K562 (cell line): ENCODE results near the gene DUSP9. TPM values are rescaled to one million over a fixed set of nuclear protein-coding genes. Genes with fewer than 3 reads are reported as not detected.
"Not testable (repeated sequence)": the region's sequence is repeated elsewhere in the genome, so short reads cannot be mapped to it uniquely, and the experiment has no call there.

Experiments used
- ATAC-seq: fragments of 200-7000 bp; cut with Tn5 transposase; 3 replicates; pipeline ENCODE4 v1.9.1; 2020; ENCODE audit warnings: moderate library complexity
- BruUV-seq: library from RNA; stranded (reverse); fragments of 400-500 nt; replicated peaks from 2 replicates; lab custom pipeline; 2021; lab: Mats Ljungman, UMichigan
- CTCF ChIA-PET: fragments of 300-600 bp; formaldehyde crosslinking; extraction: SDS; loops from one replicate; lab custom pipeline; 2021; ENCODE audit warnings: low intra/inter-chr PET ratio; lab: Yijun Ruan, JAX
- POLR2A ChIA-PET: fragments of 300-600, 350-650 bp; sonication (Branson Sonifier 250); formaldehyde crosslinking; extraction: SDS; loops from one replicate; lab custom pipeline; 2021; ENCODE audit warnings: antibody characterized with exemption, inconsistent platforms; lab: Yijun Ruan, JAX
- DNase-seq, 4 experiments: peaks; one replicate each; pipeline versions ENCODE4 v3.0.0 to v3.0.0-alpha.2; 2011 to 2018; ENCODE audit warnings: low spot score in 3 of 4, mixed read lengths in 3 of 4; ENCODE audit errors: extremely low read depth in 1 of 4
- FAIRE-seq: peaks from 2 replicates; lab custom pipeline; 2011; peaks lifted over from hg19 to GRCh38; lab: Jason Lieb, UNC
- H2AFZ ChIP-seq: 2 replicates; pipeline ENCODE4 v1.6.0; 2011; ENCODE audit warnings: low read depth, low read length, control low read depth, inconsistent platforms
- H3K27ac ChIP-seq: fragments of 200-600 bp; 3 replicates; pipeline ENCODE4 v1.8.0; 2011; ENCODE audit warnings: low read depth, mild to moderate bottlenecking, control low read depth, inconsistent platforms, low read length, moderate library complexity, mixed read lengths; ENCODE audit errors: extremely low read depth
- H3K27me3 ChIP-seq, 2 experiments: fragments of 300-600 bp in 1 of 2; 2 replicates in 1 of 2; 3 replicates in 1 of 2; pipeline versions ENCODE4 v1.6.0 to v1.8.0; 2011; ENCODE audit warnings: inconsistent platforms in 2 of 2, low read length in 2 of 2, mild to moderate bottlenecking in 1 of 2, mixed read lengths in 1 of 2, moderate library complexity in 1 of 2; ENCODE audit not compliant: control insufficient read depth in 2 of 2, insufficient read depth in 2 of 2
- H3K36me3 ChIP-seq: fragments of 300-600 bp; 3 replicates; pipeline ENCODE4 v1.8.0; 2011; ENCODE audit warnings: mild to moderate bottlenecking, low read length, inconsistent platforms; ENCODE audit not compliant: control insufficient read depth, insufficient read depth
- H3K4me1 ChIP-seq, 2 experiments: fragments of 200-600 bp in 1 of 2; replicated peaks in 1 of 2; 2 replicates in 1 of 2; 3 replicates in 1 of 2; pipeline versions ENCODE4 v1.5.1 to v1.8.0; 2011; ENCODE audit warnings: inconsistent platforms in 2 of 2, low read length in 2 of 2, mild to moderate bottlenecking in 1 of 2, mixed read lengths in 1 of 2, moderate library complexity in 1 of 2; ENCODE audit not compliant: control insufficient read depth in 2 of 2, insufficient read depth in 2 of 2
- H3K4me2 ChIP-seq: 2 replicates; pipeline ENCODE4 v1.6.1; 2011; ENCODE audit warnings: low read length, control low read depth, inconsistent platforms, mixed read lengths; ENCODE audit not compliant: insufficient read depth
- H3K4me3 ChIP-seq: fragments of 200-600 bp; sonication (generic), shearing (Covaris generic); 2 replicates; pipeline ENCODE4 v1.5.1; 2016; ENCODE audit warnings: control low read depth, inconsistent platforms
- H3K79me2 ChIP-seq: fragments of 200-600 bp; 3 replicates; pipeline ENCODE4 v1.8.0; 2011; ENCODE audit warnings: low read length, inconsistent platforms; ENCODE audit not compliant: control insufficient read depth, insufficient read depth
- H3K9ac ChIP-seq, 2 experiments: 2 replicates each; pipeline versions ENCODE4 v1.6.0 to v1.6.1; 2011; ENCODE audit warnings: low read depth in 2 of 2, low read length in 2 of 2, control low read depth in 1 of 2, inconsistent platforms in 1 of 2, mild to moderate bottlenecking in 1 of 2, mixed read lengths in 1 of 2; ENCODE audit not compliant: insufficient read depth in 1 of 2
- H3K9me1 ChIP-seq: one replicate; pipeline ENCODE4 v1.6.0; 2011; ENCODE audit warnings: inconsistent platforms, mild to moderate bottlenecking, low read length, moderate library complexity; ENCODE audit not compliant: control insufficient read depth, insufficient read depth
- H3K9me3 ChIP-seq: replicated peaks from 2 replicates; pipeline ENCODE4 v1.5.1; 2011; ENCODE audit warnings: low read depth, low read length, inconsistent platforms; ENCODE audit not compliant: control insufficient read depth, insufficient read depth
- H4K20me1 ChIP-seq: replicated peaks from 2 replicates; pipeline ENCODE4 v1.6.1; 2011; ENCODE audit warnings: low read length, inconsistent platforms, mixed read lengths; ENCODE audit not compliant: control insufficient read depth, insufficient read depth
- ELF2 ChIP-seq: fragments of 250-450 bp; sonication (Bioruptor Pico); IDR thresholded peaks from 2 replicates; pipeline ENCODE4 v1.5.0; 2021; ENCODE audit warnings: mild to moderate bottlenecking
- POLR2AphosphoS5 ChIP-seq: IDR thresholded peaks from 2 replicates; pipeline ENCODE4 v1.6.1; 2011; ENCODE audit warnings: mild to moderate bottlenecking, low read depth, low read length, moderate library complexity; ENCODE audit not compliant: control insufficient read depth, insufficient read depth
- POLR2G ChIP-seq: fragments of 200-400 bp; formaldehyde crosslinking; IDR thresholded peaks from 2 replicates; pipeline ENCODE4 v1.6.1; 2017; ENCODE audit warnings: low read depth, mild to moderate bottlenecking, antibody characterized with exemption, low read length, moderate library complexity
- RBFOX2 ChIP-seq: fragments of 200-400 bp; formaldehyde crosslinking; IDR thresholded peaks from 2 replicates; pipeline ENCODE4 v1.6.1; 2017; ENCODE audit warnings: low read depth, mild to moderate bottlenecking, low read length, moderate library complexity
- WGBS: fragments of 100-300 bp; shearing (Covaris generic); methylation state at CpG from one replicate; pipeline ENCODE4 v1.1.6; 2016; ENCODE audit warnings: low coverage, mixed read lengths; ENCODE audit not compliant: insufficient coverage; ENCODE audit errors: missing lambda C conversion rate; 5-methylcytosine and 5-hydroxymethylcytosine counted together
- in situ Hi-C: fragments of 300-500 bp; cut with MboI; formaldehyde crosslinking; loops from 4 replicates; pipeline ENCODE4 v1.15.0; 2018; ENCODE audit warnings: inconsistent platforms, mixed read lengths
- intact Hi-C: fragments of 100-400 bp; cut with micrococcal nuclease; formaldehyde crosslinking; loops from 2 replicates; pipeline ENCODE4 v1.14.2; 2022
- polyA plus RNA-seq, 8 experiments: library from polyadenylated mRNA; depleted of rRNA in 4 of 8; stranded (reverse) in 5 of 8; unstranded in 3 of 8; fragments of >200 nt; fragmentation: Nextera tagmentation in 2 of 8; fragmentation: Illumina TruSeq in 1 of 8; extraction: Ambion mirVana in 2 of 8; extraction: Trizol in 1 of 8; gene quantifications; 2 replicates each; pipeline versions ENCODE4 v1.2.1 to v1.2.3, GENCODE V29; 2011 to 2014; ENCODE audit warnings: inconsistent platforms in 1 of 8, missing spikeins in 1 of 8
- total RNA-seq, 7 experiments: library from RNA; depleted of rRNA in 6 of 7; stranded (reverse); fragments of >200 nt in 6 of 7; fragmentation: Illumina TruSeq in 2 of 7; extraction: Trizol in 2 of 7; gene quantifications; 2 replicates each; pipeline versions ENCODE4 v1.2.1 to v1.2.3, GENCODE V29; 2011 to 2021; ENCODE audit warnings: low replicate concordance in 1 of 7

The DUSP9 gene
- total and polyA plus RNA-seq, 9 of the 15 experiments (the other 6 are each of a cell fraction or from before 2014, with no cell fraction given) = 0.11 to 14.1 (median 5.5) TPM

DNA sequence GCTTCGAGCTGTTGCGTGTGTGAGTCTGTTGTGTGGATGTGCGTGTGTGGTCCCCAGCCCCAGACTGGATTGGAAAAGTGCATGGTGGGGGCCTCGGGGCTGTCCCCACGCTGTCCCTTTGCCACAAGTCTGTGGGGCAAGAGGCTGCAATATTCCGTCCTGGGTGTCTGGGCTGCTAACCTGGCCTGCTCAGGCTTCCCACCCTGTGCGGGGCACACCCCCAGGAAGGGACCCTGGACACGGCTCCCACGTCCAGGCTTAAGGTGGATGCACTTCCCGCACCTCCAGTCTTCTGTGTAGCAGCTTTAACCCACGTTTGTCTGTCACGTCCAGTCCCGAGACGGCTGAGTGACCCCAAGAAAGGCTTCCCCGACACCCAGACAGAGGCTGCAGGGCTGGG lies 49.1 kb downstream of the DUSP9 start:
- 85% methylated on average over 14 of the region's 15 CpGs for WGBS
- no peak for FAIRE-seq
- peaks cover 11% of the 10 kb centered on the region; the same call in 2 of the 3 replicates for H3K79me2 ChIP-seq
- ATAC-seq = peak; percentile 2; the same call in 1 of the 3 replicates
- no peak overlapping the region for H3K4me3 ChIP-seq
- peaks cover 5% of the 10 kb centered on the region; the same call in 1 of the 2 replicates for H4K20me1 ChIP-seq
- H3K27ac ChIP-seq = no peak overlapping the region
- in situ Hi-C loops (no loop called here), intact Hi-C loops (no loop called here)
- no peak overlapping the region for H2AFZ ChIP-seq
- no peaks in the 10 kb centered on the region for H3K9me3 ChIP-seq
- no peak overlapping the region; a peak in 1 of 4 replicates for H3K9ac ChIP-seq
- TF ChIP-seq RBFOX2 (peak; percentile 54; the same call in 1 of the 2 replicates), ELF2 (no peak), POLR2G (peak; percentile 67), POLR2AphosphoS5 (0 out of 2 replicates have a peak, but pooled peaks have one; percentile 1)
- TSS peak; percentile 29 for BruUV-seq
- H3K4me1 ChIP-seq = peaks cover 0 to 45% of the 10 kb centered on the region in 2 experiments; a peak in 3 of 5 replicates
- no peak for DNase-seq
- H3K4me2 ChIP-seq = no peak overlapping the region
- ChIA-PET POLR2A (interaction anchor here (1.6 kb wide), 1 partner anchor 12 kb away, joined by 4 read pairs; no protein-coding TSS in a partner anchor), CTCF (no interaction called here)
- peaks cover 4% of the 10 kb centered on the region for H3K9me1 ChIP-seq
- H3K27me3 ChIP-seq = no peaks in the 10 kb centered on the region
- H3K36me3 ChIP-seq = peaks cover 63% of the 10 kb centered on the region; the same call in 1 of the 3 replicates

- H3K79me2 ChIP-seq, BruUV-seq, DNase-seq, FAIRE-seq, H3K4me2 ChIP-seq, H3K27me3 ChIP-seq, H3K9me1 ChIP-seq, in situ Hi-C loops, H2AFZ ChIP-seq, H3K9me3 ChIP-seq, H3K4me3 ChIP-seq, H4K20me1 ChIP-seq, H3K27ac ChIP-seq, CTCF ChIA-PET, intact Hi-C loops, POLR2A ChIA-PET: not testable (repeated sequence)
- Histone ChIP-seq H3K4me1 (peaks cover 0 to 41% of the 10 kb centered on the region in 2 experiments; a peak in 3 of 5 replicates), H3K36me3 (peaks cover 63% of the 10 kb centered on the region; the same call in 1 of the 3 replicates), H3K9ac (peak overlapping the region in 1 of 2 experiments; percentile 52; a peak in 1 of 4 replicates)
- TF ChIP-seq POLR2G (peak; percentile 41), POLR2AphosphoS5 (0 out of 2 replicates have a peak, but pooled peaks have one; percentile 1)
- 79% methylated on average over 9 of the region's 10 CpGs for WGBS
- peak; percentile 4 for ATAC-seq
Measured at GRCh38 chrX:153696538-153696937, 49.5 kb downstream of the DUSP9 start.
